Calu3 (cell line): ENCODE results near the gene SPSB4. TPM values are rescaled to one million over a fixed set of nuclear protein-coding genes. Genes with fewer than 3 reads are reported as not detected.

Source experiments
- BruUV-seq: library from RNA; stranded (reverse); fragments of 400-500 nt; replicated peaks from 2 replicates; lab custom pipeline; 2021; lab: Mats Ljungman, UMichigan
- CTCF ChIA-PET: fragments of 300-600 bp; sonication (Branson Sonifier 250); formaldehyde crosslinking; loops from one replicate; lab custom pipeline; 2022; ENCODE audit warnings: antibody characterized with exemption; lab: Charles Lee
- DNase-seq: peaks from one replicate; pipeline ENCODE4 v3.0.0; 2022
- H3K27ac Mint-ChIP-seq: one replicate; pipeline ENCODE4 v1.8.0; 2022; ENCODE audit warnings: mixed read lengths; ENCODE audit not compliant: unreplicated experiment
- H3K27me3 Mint-ChIP-seq: one replicate; pipeline ENCODE4 v1.8.0; 2022; ENCODE audit warnings: mixed read lengths; ENCODE audit not compliant: unreplicated experiment
- H3K36me3 Mint-ChIP-seq: one replicate; pipeline ENCODE4 v1.8.0; 2022; ENCODE audit warnings: mild to moderate bottlenecking, moderate library complexity, mixed read lengths; ENCODE audit not compliant: insufficient read depth, unreplicated experiment
- H3K4me1 Mint-ChIP-seq: one replicate; pipeline ENCODE4 v1.8.0; 2022; ENCODE audit warnings: mild to moderate bottlenecking, low read depth, mixed read lengths; ENCODE audit not compliant: unreplicated experiment
- H3K4me3 Mint-ChIP-seq: one replicate; pipeline ENCODE4 v1.8.0; 2022; ENCODE audit warnings: mild to moderate bottlenecking, low read depth, moderate library complexity, mixed read lengths; ENCODE audit not compliant: unreplicated experiment
- H3K9me3 Mint-ChIP-seq: one replicate; pipeline ENCODE4 v1.8.0; 2022; ENCODE audit warnings: low read depth, mixed read lengths; ENCODE audit not compliant: unreplicated experiment
- CTCF ChIP-seq: fragments of 200-600 bp; IDR thresholded peaks from one replicate; pipeline ENCODE4 v1.8.0; 2022; ENCODE audit warnings: antibody characterized with exemption; ENCODE audit not compliant: unreplicated experiment
- intact Hi-C: fragments of 100-400 bp; cut with micrococcal nuclease; formaldehyde crosslinking; loops from one replicate; pipeline ENCODE4 v1.10.0; 2022; ENCODE audit not compliant: unreplicated experiment
- total RNA-seq: library from RNA; stranded (reverse); gene quantifications from 2 replicates; pipeline ENCODE4 v1.2.3, GENCODE V29; 2022

Gene SPSB4
- total RNA-seq, 1 experiment from 2014 or later: not detected

GRCh38 chr3:141148169-141148568, 97.0 kb downstream of the SPSB4 start:
- TF ChIP-seq CTCF: no peak
- no peaks in the 10 kb centered on the region for H3K36me3 Mint-ChIP-seq
- H3K4me3 Mint-ChIP-seq: no peak overlapping the region
- CTCF ChIA-PET: interaction anchor here (0.7 kb wide), 1 partner anchor 31 kb away, joined by 3 read pairs; no protein-coding TSS in a partner anchor
- peaks cover 43% of the 10 kb centered on the region for H3K27me3 Mint-ChIP-seq
- BruUV-seq: no TSS peak
- H3K9me3 Mint-ChIP-seq: peaks cover 2% of the 10 kb centered on the region
- no peaks in the 10 kb centered on the region for H3K4me1 Mint-ChIP-seq
- intact Hi-C loops: no loop called here
- no peak overlapping the region for H3K27ac Mint-ChIP-seq
- no peak for DNase-seq

GRCh38 chr3:141148770-141149169, 97.6 kb downstream of the SPSB4 start:
- H3K9me3 Mint-ChIP-seq: no peaks in the 10 kb centered on the region
- peaks cover 49% of the 10 kb centered on the region for H3K27me3 Mint-ChIP-seq
- no TSS peak for BruUV-seq
- no peaks in the 10 kb centered on the region for H3K36me3 Mint-ChIP-seq
- H3K4me1 Mint-ChIP-seq: no peaks in the 10 kb centered on the region
- no peak overlapping the region for H3K4me3 Mint-ChIP-seq
- intact Hi-C loops: no loop called here
- DNase-seq: no peak
- H3K27ac Mint-ChIP-seq: no peak overlapping the region
- CTCF ChIA-PET: interaction anchor here (0.7 to 1.2 kb wide), 2 partner anchors 31 to 149 kb away, joined by 3 read pairs; no protein-coding TSS in a partner anchor
- no peak for TF ChIP-seq CTCF

- H3K9me3 Mint-ChIP-seq: no peaks in the 10 kb centered on the region
- no TSS peak for BruUV-seq
- CTCF ChIA-PET: no interaction called here
- no peak overlapping the region for H3K4me3 Mint-ChIP-seq
- intact Hi-C loops: no loop called here
- H3K27me3 Mint-ChIP-seq: peaks cover 64% of the 10 kb centered on the region
- TF ChIP-seq CTCF: no peak
- H3K36me3 Mint-ChIP-seq: no peaks in the 10 kb centered on the region
- no peak for DNase-seq
- H3K4me1 Mint-ChIP-seq: no peaks in the 10 kb centered on the region
- no peak overlapping the region for H3K27ac Mint-ChIP-seq
Measured at GRCh38 chr3:141150081-141150830, 99.1 kb downstream of the SPSB4 start.

- intact Hi-C loops: no loop called here
- CTCF ChIA-PET: no interaction called here
- Mint-ChIP-seq H3K4me1 (no peaks in the 10 kb centered on the region), H3K36me3 (no peaks in the 10 kb centered on the region), H3K27ac (no peak overlapping the region), H3K9me3 (no peaks in the 10 kb centered on the region), H3K27me3 (peaks cover 66% of the 10 kb centered on the region), H3K4me3 (no peak overlapping the region)
- BruUV-seq: no TSS peak
- no peak for TF ChIP-seq CTCF
- DNase-seq: no peak
Measured at GRCh38 chr3:141150931-141151330, 99.8 kb downstream of the SPSB4 start.
